Retina (tissue), 1 donor: ENCODE data around the gene TTBK1.

Source experiments
- DNase-seq: peaks from one replicate; pipeline ENCODE4 v3.0.0-alpha.2; 2016

Gene TTBK1

GRCh38 chr6:43274127-43274915 lies 31.0 kb downstream of the TTBK1 start:
- DNase-seq: no peak

- no peak for DNase-seq
These were observed 31.8 kb downstream of the TTBK1 start for GRCh38 chr6:43274916-43275597.

- peak; percentile 50 for DNase-seq
These were observed 32.7 kb downstream of the TTBK1 start for GRCh38 chr6:43275801-43276576.

GRCh38 chr6:43276577-43277305 lies 33.5 kb downstream of the TTBK1 start:
- no peak for DNase-seq

GRCh38 chr6:43277306-43277642 lies 34.0 kb downstream of the TTBK1 start:
- no peak for DNase-seq

- DNase-seq: no peak
These were observed 34.6 kb downstream of the TTBK1 start for GRCh38 chr6:43277643-43278523.

- DNase-seq: no peak
These were observed 35.3 kb downstream of the TTBK1 start for GRCh38 chr6:43278524-43279078.

GRCh38 chr6:43280234-43280633 lies 37.0 kb downstream of the TTBK1 start:
- no peak for DNase-seq

GRCh38 chr6:43282060-43282459 lies 38.8 kb downstream of the TTBK1 start:
- no peak for DNase-seq

GRCh38 chr6:43282636-43283513 lies 39.6 kb downstream of the TTBK1 start:
- DNase-seq: no peak

- DNase-seq: no peak
These were observed 40.2 kb downstream of the TTBK1 start for GRCh38 chr6:43283514-43283901.

- DNase-seq: no peak
These were observed 40.6 kb downstream of the TTBK1 start for GRCh38 chr6:43283905-43284304.

GRCh38 chr6:43284991-43285781 lies 41.9 kb downstream of the TTBK1 start:
- DNase-seq: peak; percentile 39

- no peak for DNase-seq
These were observed 42.6 kb downstream of the TTBK1 start for GRCh38 chr6:43285832-43286231.

GRCh38 chr6:43286456-43286979 lies 43.2 kb downstream of the TTBK1 start:
- no peak for DNase-seq

- DNase-seq: no peak
These were observed 43.9 kb downstream of the TTBK1 start for GRCh38 chr6:43286980-43287716.

- DNase-seq: no peak
These were observed 44.7 kb downstream of the TTBK1 start for GRCh38 chr6:43287717-43288679.
